Measurements from ENCODE around the gene AKNA. TPM values are rescaled to one million over a fixed set of nuclear protein-coding genes. Genes with fewer than 3 reads are reported as not detected.

Gene AKNA
- polyA plus RNA-seq, 4 donors, result 3.4 to 22.0 (median 12.8) TPM

DNA sequence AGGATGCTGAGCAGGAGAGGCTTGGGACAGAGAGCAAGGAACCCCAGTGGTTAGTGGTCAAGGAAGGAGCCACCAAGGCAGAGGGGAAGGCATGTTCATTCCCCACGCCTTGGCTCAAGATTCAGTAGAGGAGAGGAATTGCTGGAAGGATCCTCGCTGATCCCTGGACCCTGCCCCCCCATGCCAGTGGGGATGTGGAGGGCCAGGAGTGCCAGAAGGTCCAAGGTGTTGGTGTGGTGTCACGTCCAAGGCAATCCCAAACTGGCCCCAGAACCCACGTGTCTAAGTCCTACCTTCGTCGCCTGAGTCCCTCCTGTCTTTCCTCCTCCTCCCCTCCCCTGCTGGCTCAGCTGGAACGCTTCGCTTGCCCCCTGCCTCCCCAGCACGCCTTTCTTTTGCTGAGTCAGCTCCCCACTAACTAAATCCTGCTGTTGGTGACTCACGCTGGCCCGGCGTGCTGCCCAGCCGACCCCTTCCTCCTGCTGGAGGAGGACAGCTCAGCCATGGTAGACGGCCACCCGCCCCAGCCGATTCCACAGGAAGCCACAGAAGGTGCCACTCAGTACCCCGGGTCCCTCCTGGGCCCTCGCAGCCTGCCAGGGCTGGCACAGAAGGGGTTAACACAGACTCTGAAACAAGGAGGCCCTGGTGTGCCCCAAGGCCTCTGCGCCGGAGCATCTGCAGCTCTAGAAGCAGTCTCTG lies 102.5 kb downstream of the AKNA start:
- Histone ChIP-seq H3K4me3 (ENCODE audit: low read depth in 1 of 3, low read length in 3 of 3) (no peak overlapping the region), H3K9me3 (ENCODE audit: control insufficient read depth in 2 of 2, insufficient read depth in 1 of 2, low read depth in 1 of 2, low read length in 1 of 2) (no peaks in the 10 kb centered on the region), H3K27me3 (ENCODE audit: control insufficient read depth in 3 of 3, insufficient read depth in 3 of 3, low read length in 3 of 3) (no peaks in the 10 kb centered on the region), H3K27ac (ENCODE audit: low read depth in 1 of 3, low read length in 2 of 3) (no peak overlapping the region), H3K36me3 (ENCODE audit: control insufficient read depth in 3 of 3, insufficient read depth in 2 of 3, low read depth in 1 of 3, low read length in 3 of 3) (peaks cover 0 to 93% (median 0%) of the 10 kb centered on the region in 3 donors), H3K4me1 (ENCODE audit: control insufficient read depth in 3 of 3, insufficient read depth in 2 of 3, low read depth in 1 of 3, low read length in 2 of 3) (peaks cover 0 to 4% (median 0%) of the 10 kb centered on the region in 3 donors)
- no peak for DNase-seq
- 65 to 84% (median 79%) methylated on average over 20 of the region's 20 CpGs for WGBS, 3 donors
- FAIRE-seq, result no peak

DNA sequence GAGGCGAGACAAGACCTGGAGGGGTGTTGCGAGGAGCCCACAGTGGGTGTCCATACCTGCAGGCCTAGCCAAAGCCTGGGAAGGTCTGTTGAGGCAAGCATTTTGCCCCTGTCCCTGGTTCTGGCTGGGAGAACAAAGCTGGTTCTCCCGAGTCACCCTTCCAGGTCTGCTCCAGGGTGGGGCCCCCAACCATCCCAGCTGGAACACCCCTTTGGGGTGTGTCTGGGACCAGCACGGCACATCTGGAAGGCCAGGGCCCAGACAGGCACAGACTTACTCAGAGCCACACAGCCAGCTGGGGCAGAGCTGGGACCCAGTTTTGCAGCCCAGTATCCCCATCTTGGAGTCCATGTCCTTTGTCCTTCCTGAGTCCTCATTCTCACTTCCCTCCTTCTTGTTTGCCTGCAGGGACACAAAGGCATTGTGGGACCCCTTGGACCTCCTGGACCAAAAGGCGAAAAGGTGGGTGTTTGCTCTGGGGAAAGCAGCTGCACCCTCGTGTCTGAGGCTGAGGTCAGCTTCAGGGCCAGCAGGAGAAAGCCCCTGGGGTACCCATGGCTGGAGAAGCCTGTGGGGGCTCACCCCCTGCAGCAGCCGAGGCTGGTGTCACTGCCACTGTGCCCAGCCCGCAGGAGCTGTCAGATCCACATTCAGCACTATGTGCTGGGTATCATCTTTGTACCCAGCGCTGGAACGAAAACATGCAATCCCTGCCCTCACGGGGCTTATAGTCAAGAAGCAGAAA lies 103.3 kb downstream of the AKNA start:
- no peaks in the 10 kb centered on the region for H3K9me3 ChIP-seq (ENCODE audit: control insufficient read depth in 2 of 2, insufficient read depth in 1 of 2, low read depth in 1 of 2, low read length in 1 of 2)
- H3K4me1 ChIP-seq (ENCODE audit: control insufficient read depth in 3 of 3, insufficient read depth in 2 of 3, low read depth in 1 of 3, low read length in 2 of 3), result peaks cover 0 to 4% (median 0%) of the 10 kb centered on the region in 3 donors
- DNase-seq (no peak), FAIRE-seq (no peak)
- 85 to 88% (median 86%) methylated on average over 11 of the region's 11 CpGs for WGBS, 3 donors
- no peak overlapping the region for H3K4me3 ChIP-seq (ENCODE audit: low read depth in 1 of 3, low read length in 3 of 3)
- H3K27me3 ChIP-seq (ENCODE audit: control insufficient read depth in 3 of 3, insufficient read depth in 3 of 3, low read length in 3 of 3), result no peaks in the 10 kb centered on the region
- no peak overlapping the region for H3K27ac ChIP-seq (ENCODE audit: low read depth in 1 of 3, low read length in 2 of 3)
- H3K36me3 ChIP-seq (ENCODE audit: control insufficient read depth in 3 of 3, insufficient read depth in 2 of 3, low read depth in 1 of 3, low read length in 3 of 3), result peaks cover 0 to 89% (median 0%) of the 10 kb centered on the region in 3 donors

Other genes with a start within 250 kb of the AKNA start
- 100 to 1,000 TPM in 1 of 4 donors, 1 to 10 TPM in 2, under 1 TPM in 1; 0.45 to 123 (median 1.8) TPM for gene COL27A1, start 232.4 kb downstream of the AKNA start, polyA plus RNA-seq
- gene ORM1, start 64.9 kb downstream of the AKNA start, polyA plus RNA-seq, result 1 to 10 TPM in 2 of 4 donors, under 1 TPM in 1, not detected in 1; 0.15 to 6.9 (median 1.3) TPM
- under 1 TPM in 1 of 4 donors, not detected in 3; 0.28 TPM for gene ORM2, start 58.1 kb downstream of the AKNA start, polyA plus RNA-seq
- gene WHRN, start 117.5 kb upstream of the AKNA start, polyA plus RNA-seq, result 10 to 100 TPM in 1 of 4 donors, 1 to 10 TPM in 3; 2.7 to 12.9 (median 7.9) TPM
- gene ATP6V1G1, start 199.8 kb upstream of the AKNA start, polyA plus RNA-seq, result 100 to 1,000 TPM in 2 of 4 donors, 10 to 100 TPM in 2; 89.7 to 148 (median 97.6) TPM
- 1 to 10 TPM; 1.4 to 5.6 (median 3.5) TPM for gene TMEM268, start 223.3 kb upstream of the AKNA start, polyA plus RNA-seq